HepG2 (cell line): ENCODE data around the gene CLASP2. TPM values are rescaled to one million over a fixed set of nuclear protein-coding genes. Genes with fewer than 3 reads are reported as not detected.

ENCODE experiments used
- ATAC-seq: fragments of 200-7000 bp; cut with Tn5 transposase; 3 replicates; pipeline ENCODE4 v1.9.1; 2020; ENCODE audit warnings: mild to moderate bottlenecking, moderate library complexity
- BruUV-seq: library from RNA; stranded (reverse); fragments of 400-500 nt; replicated peaks from 2 replicates; lab custom pipeline; 2021; lab: Mats Ljungman, UMichigan
- CTCF ChIA-PET: fragments of 300-600 bp; formaldehyde crosslinking; extraction: SDS; loops from one replicate; lab custom pipeline; 2021; ENCODE audit warnings: low total read pairs, inconsistent platforms, low intra/inter-chr PET ratio; lab: Yijun Ruan, JAX
- POLR2A ChIA-PET: fragments of 350-600 bp; sonication (Branson Sonifier 250); formaldehyde crosslinking; loops from one replicate; lab custom pipeline; 2020; ENCODE audit warnings: antibody characterized with exemption, inconsistent platforms; lab: Yijun Ruan, JAX
- DNase-seq: peaks from one replicate; pipeline ENCODE4 v3.0.0-alpha.2; 2015; ENCODE audit warnings: low spot score
- FAIRE-seq: peaks from 3 replicates; lab custom pipeline; 2011; peaks lifted over from hg19 to GRCh38; lab: Jason Lieb, UNC
- H2AFZ ChIP-seq: one replicate; pipeline ENCODE4 v1.6.1; 2011; ENCODE audit warnings: low read length, inconsistent platforms
- H3K27ac ChIP-seq: fragments of 300-600 bp; 3 replicates; pipeline ENCODE4 v1.8.0; 2011; ENCODE audit warnings: mixed run types, mild to moderate bottlenecking, mixed read lengths, low read length, inconsistent platforms; ENCODE audit not compliant: insufficient read depth; ENCODE audit errors: extremely low read length
- H3K27me3 ChIP-seq, 2 experiments: fragments of 200-600 bp in 1 of 2; 2 replicates in 1 of 2; 3 replicates in 1 of 2; pipeline versions ENCODE4 v1.6.0 to v1.8.0; 2011; ENCODE audit warnings: low read length in 2 of 2, mild to moderate bottlenecking in 2 of 2, moderate library complexity in 2 of 2, inconsistent platforms in 1 of 2; ENCODE audit not compliant: insufficient read depth in 2 of 2, control insufficient read depth in 1 of 2
- H3K36me3 ChIP-seq, 2 experiments: fragments of 200-600 bp in 1 of 2; replicated peaks in 1 of 2; 2 replicates in 1 of 2; 3 replicates in 1 of 2; pipeline versions ENCODE4 v1.5.1 to v1.8.0; 2011; ENCODE audit warnings: low read length in 2 of 2, inconsistent platforms in 1 of 2; ENCODE audit not compliant: insufficient read depth in 2 of 2, control insufficient read depth in 1 of 2
- H3K4me1 ChIP-seq: 2 replicates; pipeline ENCODE4 v1.5.1; 2012; ENCODE audit warnings: low read length, inconsistent platforms; ENCODE audit not compliant: insufficient read depth
- H3K4me2 ChIP-seq: 2 replicates; pipeline ENCODE4 v1.6.0; 2011; ENCODE audit warnings: low read depth, low read length, inconsistent platforms
- H3K4me3 ChIP-seq, 3 experiments: fragments of 200-600 bp in 1 of 3; sonication (generic), shearing (Covaris generic) in 1 of 3; replicated peaks in 1 of 3; 2 replicates each; pipeline ENCODE4 v1.5.1; 2011 to 2016; ENCODE audit warnings: low read length in 3 of 3, inconsistent platforms in 2 of 3, low read depth in 2 of 3, mild to moderate bottlenecking in 2 of 3, control low read depth in 1 of 3, mixed read lengths in 1 of 3; ENCODE audit not compliant: insufficient read depth in 1 of 3
- H3K79me2 ChIP-seq: one replicate; pipeline ENCODE4 v1.6.1; 2011; ENCODE audit warnings: low read length, inconsistent platforms; ENCODE audit not compliant: insufficient read depth
- H3K9ac ChIP-seq: 2 replicates; pipeline ENCODE4 v1.6.0; 2011; ENCODE audit warnings: mild to moderate bottlenecking, low read depth, low read length, inconsistent platforms; ENCODE audit not compliant: insufficient read depth
- H3K9me3 ChIP-seq: 2 replicates; pipeline ENCODE4 v1.5.1; 2012; ENCODE audit warnings: mild to moderate bottlenecking, low read length
- H4K20me1 ChIP-seq: 2 replicates; pipeline ENCODE4 v1.6.0; 2011; ENCODE audit warnings: inconsistent platforms, mild to moderate bottlenecking, low read length, moderate library complexity; ENCODE audit not compliant: insufficient read depth
- CEBPB ChIP-seq: IDR thresholded peaks from 2 replicates; pipeline ENCODE4 v1.6.1; 2011; ENCODE audit warnings: low read depth, low read length, improper control_type of control experiment, borderline replicate concordance
- ELF3 ChIP-seq: IDR thresholded peaks from 2 replicates; pipeline ENCODE4 v1.6.1; 2016; ENCODE audit warnings: missing genetic modification reagents, missing compliant biosample characterization
- NFE2 ChIP-seq: sonication (generic); formaldehyde crosslinking; IDR thresholded peaks from 2 replicates; pipeline ENCODE4 v1.4.0; 2020; ENCODE audit warnings: missing genetic modification reagents
- PBX3 ChIP-seq: sonication (generic); formaldehyde crosslinking; IDR thresholded peaks from 2 replicates; pipeline ENCODE4 v1.8.1; 2023; ENCODE audit warnings: missing genetic modification reagents, inconsistent platforms, borderline replicate concordance
- REXO4 ChIP-seq: sonication (generic); formaldehyde crosslinking; IDR thresholded peaks from 2 replicates; pipeline ENCODE4 v1.8.0; 2022; ENCODE audit warnings: missing genetic modification reagents, mild to moderate bottlenecking, borderline replicate concordance
- SMAD3 ChIP-seq: sonication (generic); formaldehyde crosslinking; IDR thresholded peaks from 2 replicates; pipeline ENCODE4 v1.4.0; 2020; ENCODE audit warnings: missing genetic modification reagents
- TRAFD1 ChIP-seq: sonication (generic); formaldehyde crosslinking; IDR thresholded peaks from 2 replicates; pipeline ENCODE4 v1.5.1; 2020; ENCODE audit warnings: missing genetic modification reagents, mild to moderate bottlenecking, borderline replicate concordance
- ZNF160 ChIP-seq: sonication (generic); formaldehyde crosslinking; IDR thresholded peaks from 2 replicates; pipeline ENCODE4 v1.8.0; 2022; ENCODE audit warnings: mild to moderate bottlenecking, inconsistent platforms, missing genetic modification reagents
- ZNF670 ChIP-seq: sonication (generic); formaldehyde crosslinking; IDR thresholded peaks from 2 replicates; pipeline ENCODE4 v1.8.0; 2022; ENCODE audit warnings: mild to moderate bottlenecking, missing genetic modification reagents, borderline replicate concordance
- WGBS: methylation state at CpG from one replicate; pipeline ENCODE4 v1.1.6; 2017; ENCODE audit warnings: low lambda C conversion rate; 5-methylcytosine and 5-hydroxymethylcytosine counted together
- in situ Hi-C: cut with HindIII; loops from 2 replicates; pipeline ENCODE4 v1.10.0; 2017; ENCODE audit warnings: low pct_unique_long_range_greater_than_20kb; ENCODE audit not compliant: extremely low pct_ligation_motif_present
- intact Hi-C: fragments of 100-400 bp; cut with micrococcal nuclease; formaldehyde crosslinking; loops from one replicate; pipeline ENCODE4 v1.10.0; 2022; ENCODE audit not compliant: unreplicated experiment
- polyA plus RNA-seq, 8 experiments: library from polyadenylated mRNA; depleted of rRNA in 3 of 8; stranded (reverse) in 7 of 8; unstranded in 1 of 8; fragments of >200 nt; fragmentation: Illumina TruSeq in 4 of 8; extraction: Trizol in 4 of 8; gene quantifications; 2 replicates each; pipeline versions ENCODE4 v1.2.1 to v1.2.3, GENCODE V29; 2011 to 2016; ENCODE audit warnings: low read depth in 4 of 8, missing spikeins in 1 of 8, mixed read lengths in 1 of 8; ENCODE audit not compliant: insufficient read depth in 1 of 8
- total RNA-seq, 5 experiments: library from RNA; depleted of rRNA; stranded (reverse); fragments of >200 nt; fragmentation: Illumina TruSeq; extraction: Trizol; gene quantifications; 2 replicates each; pipeline ENCODE4 v1.2.3, GENCODE V29; 2016; ENCODE audit warnings: low read depth in 1 of 5
- TF ChIP-seq, protein P1 (sequence below): sonication (generic); formaldehyde crosslinking; conservative IDR thresholded peaks from 2 replicates; pipeline ENCODE4 v1.4.0; 2020; ENCODE audit warnings: missing genetic modification reagents

The CLASP2 gene
- total and polyA plus RNA-seq, 2 of the 13 experiments (the other 11 are each of a cell fraction or from before 2014, with no cell fraction given), result 15.7 to 34.8 TPM

- in situ Hi-C loops, result no loop called here
- WGBS, result 96% methylated on average over 2 of the region's 2 CpGs
- no peak for DNase-seq
- Histone ChIP-seq H3K4me2 (no peak overlapping the region), H3K36me3 (peaks cover 2 to 19% of the 10 kb centered on the region in 2 experiments; a peak in 2 of 5 replicates), H2AFZ (no peak overlapping the region), H3K27me3 (no peaks in the 10 kb centered on the region), H3K79me2 (no peaks in the 10 kb centered on the region), H3K27ac (no peak overlapping the region), H3K4me1 (no peaks in the 10 kb centered on the region), H4K20me1 (no peaks in the 10 kb centered on the region), H3K9ac (no peak overlapping the region), H3K9me3 (no peaks in the 10 kb centered on the region), H3K4me3 (no peak overlapping the region)
- TF ChIP-seq SMAD3 (no peak), REXO4 (no peak), CEBPB (peak; percentile 46; the same call in 1 of the 2 replicates), NFE2 (CRISPR knock-in tag) (no peak), TRAFD1 (CRISPR knock-in tag) (no peak)
- ChIA-PET POLR2A (no interaction called here), CTCF (no interaction called here)
- no TSS peak for BruUV-seq
- FAIRE-seq, result no peak
- intact Hi-C loops, result no loop called here
- ATAC-seq, result no peak
These were observed 127.5 kb downstream of the CLASP2 start for GRCh38 chr3:33590541-33590940.

DNA sequence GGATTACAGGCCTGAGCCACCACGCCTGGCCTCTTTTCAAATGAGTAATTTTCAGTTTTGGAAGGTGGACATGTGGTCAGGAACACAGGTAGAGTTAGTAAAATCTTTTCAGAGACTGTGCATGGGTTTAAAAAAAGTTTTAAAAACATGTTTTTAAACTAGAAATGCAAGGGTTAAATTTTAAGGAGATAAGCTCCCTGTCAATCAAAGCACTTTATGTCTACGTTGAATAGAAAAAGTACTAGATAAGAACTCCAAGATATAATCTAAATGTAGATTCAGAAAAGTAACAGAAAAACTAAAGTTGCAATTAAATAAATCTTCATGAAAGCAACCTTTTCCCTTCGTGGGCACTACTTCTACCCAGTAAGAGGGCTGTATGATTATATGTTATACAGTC, 131.7 kb downstream of the CLASP2 start:
- Histone ChIP-seq H4K20me1 (no peaks in the 10 kb centered on the region), H3K4me2 (no peak overlapping the region), H3K27me3 (no peaks in the 10 kb centered on the region), H3K4me3 (no peak overlapping the region), H3K27ac (no peak overlapping the region), H3K9ac (no peak overlapping the region), H3K4me1 (peaks cover 9% of the 10 kb centered on the region), H3K9me3 (no peaks in the 10 kb centered on the region), H3K79me2 (no peaks in the 10 kb centered on the region), H2AFZ (no peak overlapping the region), H3K36me3 (peaks cover 2 to 20% of the 10 kb centered on the region in 2 experiments; a peak in 3 of 5 replicates)
- CTCF ChIA-PET, result no interaction called here
- WGBS, result 96% methylated on average over 3 of the region's 3 CpGs
- FAIRE-seq (no peak), DNase-seq (no peak), ATAC-seq (no peak)
- in situ Hi-C loops, result no loop called here
- intact Hi-C loops, result no loop called here
- TF ChIP-seq PBX3 (CRISPR knock-in tag) (no peak), ZNF670 (CRISPR knock-in tag) (no peak), ZNF160 (CRISPR knock-in tag) (no peak), ELF3 (CRISPR knock-in tag) (no peak)
- TF ChIP-seq, protein P1, sequence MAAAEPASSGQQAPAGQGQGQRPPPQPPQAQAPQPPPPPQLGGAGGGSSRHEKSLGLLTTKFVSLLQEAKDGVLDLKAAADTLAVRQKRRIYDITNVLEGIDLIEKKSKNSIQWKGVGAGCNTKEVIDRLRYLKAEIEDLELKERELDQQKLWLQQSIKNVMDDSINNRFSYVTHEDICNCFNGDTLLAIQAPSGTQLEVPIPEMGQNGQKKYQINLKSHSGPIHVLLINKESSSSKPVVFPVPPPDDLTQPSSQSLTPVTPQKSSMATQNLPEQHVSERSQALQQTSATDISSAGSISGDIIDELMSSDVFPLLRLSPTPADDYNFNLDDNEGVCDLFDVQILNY, result no peak
- POLR2A ChIA-PET, result no interaction called here
- BruUV-seq, result no TSS peak
